ENCODE results near the gene SHMT1.
"Not testable (repeated sequence)": the region's sequence is repeated elsewhere in the genome, so short reads cannot be mapped to it uniquely, and the experiment has no call there.

Gene SHMT1

GRCh38 chr17:18378614-18379013 is 15.3 kb upstream of the SHMT1 start:
- not testable (repeated sequence) for DNase-seq (ENCODE audit: low read depth in 3 of 3, low spot score in 1 of 3)

- DNase-seq (ENCODE audit: low read depth in 3 of 3, low spot score in 1 of 3): no peak
These were observed 14.8 kb upstream of the SHMT1 start for GRCh38 chr17:18378205-18378505.

GRCh38 chr17:18377437-18378204 is 14.3 kb upstream of the SHMT1 start, which contains the start of gene EVPLL:
EVPLL (plus strand) TSS chr17:18377778; CDS start chr17:18380938, 3,160 bp downstream.
- DNase-seq (ENCODE audit: low read depth in 3 of 3, low spot score in 1 of 3): no peak

DNA sequence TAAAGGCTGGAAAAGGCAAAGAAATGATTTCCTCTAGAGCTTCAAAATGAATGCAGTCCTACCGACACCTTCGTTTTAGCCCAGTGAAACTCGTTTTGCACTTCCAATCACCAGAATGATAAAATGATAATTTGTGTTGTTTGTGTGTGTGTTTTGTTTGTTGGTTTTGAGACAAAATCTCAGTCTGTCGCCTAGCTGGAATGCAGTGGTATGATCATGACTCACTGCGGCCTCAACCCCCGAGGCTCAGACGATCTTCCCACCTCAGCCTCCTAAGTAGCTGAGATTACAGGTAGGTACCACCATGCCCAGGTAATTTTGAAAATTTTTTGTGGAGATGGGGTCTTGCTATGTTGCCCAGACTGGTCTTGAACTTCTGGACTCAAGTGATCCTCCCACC is 10.9 kb upstream of the SHMT1 start:
- DNase-seq (ENCODE audit: low read depth in 3 of 3, low spot score in 1 of 3): no peak

DNA sequence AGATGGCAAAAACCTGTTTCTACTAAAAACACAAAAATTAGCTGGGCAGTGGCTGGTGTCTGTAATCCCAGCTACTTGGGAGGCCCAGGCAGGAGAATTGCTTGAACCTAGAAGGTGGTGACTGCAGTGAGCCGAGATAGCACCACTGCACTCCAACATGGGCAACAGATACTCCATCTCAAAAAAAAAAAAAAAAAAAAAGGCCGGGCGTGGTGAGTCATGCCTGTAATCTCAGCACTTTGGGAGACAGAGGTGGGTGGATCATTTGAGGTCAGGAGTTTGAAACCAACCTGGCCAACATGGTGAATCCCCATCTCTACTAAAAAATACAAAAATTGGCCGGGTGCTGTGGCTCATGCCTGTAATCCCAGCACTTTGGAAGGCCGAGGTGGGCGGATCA is 9.8 kb upstream of the SHMT1 start:
- DNase-seq (ENCODE audit: low read depth in 3 of 3, low spot score in 1 of 3): not testable (repeated sequence)

- DNase-seq (ENCODE audit: low read depth in 3 of 3, low spot score in 1 of 3): no peak
These were observed 8.1 kb upstream of the SHMT1 start for GRCh38 chr17:18371455-18371854.

GRCh38 chr17:18370761-18371160 is 7.4 kb upstream of the SHMT1 start:
- no peak for DNase-seq (ENCODE audit: low read depth in 3 of 3, low spot score in 1 of 3)

DNA sequence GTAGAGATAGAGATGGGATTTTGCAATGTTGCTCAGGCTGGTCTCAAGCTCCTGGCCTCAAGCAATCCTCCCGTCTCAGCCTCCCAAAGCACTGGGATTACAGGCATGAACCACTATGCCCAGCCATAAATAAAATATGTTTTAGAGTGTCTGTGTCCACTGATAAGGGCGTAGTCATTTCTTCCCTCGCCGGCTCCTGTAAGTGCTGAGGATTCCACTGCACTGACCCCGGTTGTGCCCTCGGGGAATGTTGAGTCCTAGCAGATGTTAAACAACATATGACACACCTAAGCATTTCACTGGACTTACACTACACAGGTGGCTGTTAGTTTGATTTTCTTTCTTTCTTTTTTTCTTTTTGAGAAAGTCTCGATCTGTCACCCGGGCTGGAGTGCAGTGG is 5.6 kb upstream of the SHMT1 start:
- no peak for DNase-seq (ENCODE audit: low read depth in 3 of 3, low spot score in 1 of 3)

- no peak for DNase-seq (ENCODE audit: low read depth in 3 of 3, low spot score in 1 of 3)
These were observed 816 bp upstream of the SHMT1 start for GRCh38 chr17:18364166-18364565.

DNA sequence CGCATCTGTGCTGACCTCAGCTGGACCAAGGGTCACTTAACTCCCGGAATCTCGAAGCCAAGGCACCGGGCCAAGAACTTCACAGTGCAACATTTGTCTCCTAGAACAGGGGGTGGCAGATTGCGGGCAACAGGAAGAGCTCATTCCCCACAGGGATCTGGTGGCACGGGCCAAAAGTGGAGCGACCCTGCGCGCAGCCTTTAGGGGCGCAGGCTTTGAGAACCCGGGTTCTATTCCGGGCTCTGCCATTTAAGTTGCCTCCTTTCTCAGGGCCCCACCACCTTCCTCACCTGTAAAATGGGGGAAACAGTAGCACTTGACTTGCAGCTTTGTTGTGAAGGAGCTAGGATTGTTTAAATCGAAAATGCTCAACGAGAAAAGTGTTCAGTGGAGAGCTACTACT is 651 bp downstream of the SHMT1 start:
- DNase-seq (ENCODE audit: low read depth in 3 of 3, low spot score in 1 of 3): no peak

GRCh38 chr17:18361837-18362697 is 1.3 kb downstream of the SHMT1 start:
- no peak for DNase-seq (ENCODE audit: low read depth in 3 of 3, low spot score in 1 of 3)

DNA sequence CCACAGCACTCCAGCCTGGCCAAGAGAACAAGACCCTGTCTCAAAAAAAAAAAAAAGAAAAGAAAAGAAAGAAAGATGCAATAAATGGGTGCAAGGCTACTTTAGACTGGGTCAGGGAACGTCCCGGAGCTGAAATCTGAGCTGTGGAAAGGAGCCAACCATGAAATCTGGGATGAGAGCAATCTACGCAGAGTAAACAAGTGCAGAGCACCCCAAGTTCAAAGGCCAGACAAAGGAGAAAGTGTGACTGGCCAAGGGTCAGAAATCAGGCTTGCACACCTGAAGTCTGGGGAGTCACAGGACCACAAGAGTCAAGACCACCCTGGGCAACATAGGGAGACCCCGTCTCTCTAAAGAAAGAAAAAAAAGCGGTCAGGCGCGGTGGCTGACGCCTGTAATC is 2.8 kb downstream of the SHMT1 start:
- DNase-seq (ENCODE audit: low read depth in 3 of 3, low spot score in 1 of 3): no peak

DNA sequence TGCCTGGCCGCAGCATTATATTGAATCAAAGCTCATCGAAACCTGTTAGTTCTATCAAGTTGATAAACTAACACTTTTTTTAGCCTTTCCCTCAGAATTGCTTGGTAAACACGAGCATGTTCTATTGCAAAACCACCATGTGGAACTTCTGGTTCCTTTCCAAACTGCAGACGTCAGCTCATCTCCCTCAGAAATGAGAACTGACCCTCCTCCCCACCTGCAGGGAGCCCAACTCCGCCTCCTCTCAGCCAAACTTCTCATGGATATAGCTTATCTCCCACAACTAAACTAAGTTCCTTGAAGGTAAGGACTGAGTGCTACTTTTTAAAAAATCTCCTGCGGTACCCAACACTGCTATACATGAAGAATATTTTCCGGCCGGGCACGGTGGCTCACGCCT is 6.7 kb downstream of the SHMT1 start:
- DNase-seq (ENCODE audit: low read depth in 3 of 3, low spot score in 1 of 3): no peak

DNA sequence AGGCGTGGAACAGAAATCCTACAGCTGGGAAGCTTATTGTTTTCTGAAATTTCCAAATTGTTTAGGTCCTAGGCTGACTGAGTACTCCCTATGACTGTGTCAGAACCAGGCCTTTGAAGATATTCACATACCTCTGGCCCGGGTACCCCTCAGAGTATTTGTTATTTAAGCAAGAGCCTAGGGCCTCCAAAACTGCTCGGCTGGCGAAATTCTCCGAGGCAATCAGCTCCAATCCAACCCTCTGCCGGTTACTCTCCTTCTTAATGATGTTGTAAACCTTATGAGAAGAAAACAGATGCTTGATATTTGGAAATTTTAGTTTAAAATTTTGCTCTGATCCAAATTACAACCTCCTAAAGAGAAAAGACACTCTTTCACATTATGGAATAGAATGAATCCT is 9.8 kb downstream of the SHMT1 start:
- DNase-seq (ENCODE audit: low read depth in 3 of 3, low spot score in 1 of 3): no peak

GRCh38 chr17:18344021-18344420 is 19.3 kb downstream of the SHMT1 start:
- no peak for DNase-seq (ENCODE audit: low read depth in 3 of 3, low spot score in 1 of 3)

DNA sequence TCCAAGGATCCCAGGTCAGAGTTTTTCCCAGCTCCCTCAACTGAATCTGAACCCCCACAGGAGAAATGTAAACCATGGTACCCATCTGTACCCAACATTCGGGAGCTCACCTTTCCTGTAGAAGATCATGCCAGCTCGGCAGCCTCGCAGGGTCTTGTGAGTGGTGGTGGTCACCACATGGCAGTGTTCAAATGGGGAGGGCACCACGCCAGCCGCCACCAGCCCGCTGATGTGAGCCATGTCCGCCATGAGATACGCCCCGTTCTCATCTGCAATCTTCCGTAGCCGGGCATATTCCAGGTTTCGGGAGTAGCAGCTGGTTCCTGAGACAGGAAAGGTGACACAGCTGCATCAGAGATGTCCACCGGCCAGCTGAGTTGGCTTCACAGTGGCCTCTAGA is 23.4 kb downstream of the SHMT1 start:
- no peak for DNase-seq (ENCODE audit: low read depth in 3 of 3, low spot score in 1 of 3)

DNA sequence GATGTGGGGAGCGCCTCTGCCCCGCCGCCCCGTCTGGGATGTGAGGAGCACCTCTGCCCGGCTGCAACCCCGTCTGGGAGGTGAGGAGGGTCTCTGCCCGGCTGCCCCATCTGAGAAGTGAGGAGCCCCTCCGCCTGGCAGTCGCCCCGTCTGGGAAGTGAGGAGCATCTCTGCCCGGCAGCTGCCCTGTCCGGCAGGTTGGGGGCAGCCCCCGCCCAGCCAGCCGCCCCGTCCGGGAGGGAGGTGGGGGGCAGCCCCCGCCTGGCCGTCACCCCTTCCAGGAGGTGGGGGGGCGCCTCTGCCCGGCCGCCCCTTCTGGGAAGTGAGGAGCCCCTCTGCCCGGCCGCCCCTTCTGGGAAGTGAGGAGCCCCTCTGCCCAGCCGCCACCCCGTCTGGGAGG is 25.2 kb downstream of the SHMT1 start:
- not testable (repeated sequence) for DNase-seq (ENCODE audit: low read depth in 3 of 3, low spot score in 1 of 3)

- no peak for DNase-seq (ENCODE audit: low read depth in 3 of 3, low spot score in 1 of 3)
These were observed 30.4 kb downstream of the SHMT1 start for GRCh38 chr17:18332909-18333489.

DNA sequence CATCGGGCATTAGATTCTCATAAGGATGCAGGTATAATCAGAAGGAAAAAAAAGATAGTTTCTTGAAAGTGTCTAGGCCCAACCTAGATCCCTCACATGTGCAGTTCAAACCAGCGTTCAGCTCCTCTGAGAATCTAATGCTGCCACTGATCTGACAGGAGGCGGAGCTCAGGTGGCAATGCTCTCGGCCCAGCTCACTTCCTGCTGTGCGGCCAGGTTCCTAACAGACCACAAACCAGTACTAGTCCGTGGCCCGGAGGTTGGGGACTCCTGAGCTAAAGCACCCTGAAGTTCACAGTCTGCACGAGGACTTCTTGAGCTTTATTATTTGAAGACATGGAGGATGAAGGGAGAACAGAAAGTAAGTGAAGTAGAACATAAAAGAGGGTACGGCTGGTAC is 31.5 kb downstream of the SHMT1 start:
- no peak for DNase-seq (ENCODE audit: low read depth in 3 of 3, low spot score in 1 of 3)

GRCh38 chr17:18328643-18329204 is 34.6 kb downstream of the SHMT1 start:
- no peak for DNase-seq (ENCODE audit: low read depth in 3 of 3, low spot score in 1 of 3)

GRCh38 chr17:18327556-18327955 is 35.8 kb downstream of the SHMT1 start:
- DNase-seq (ENCODE audit: low read depth in 3 of 3, low spot score in 1 of 3): no peak

GRCh38 chr17:18327093-18327492 is 36.3 kb downstream of the SHMT1 start:
- no peak for DNase-seq (ENCODE audit: low read depth in 3 of 3, low spot score in 1 of 3)

All from stimulated activated CD4-positive, alpha-beta T cell treated with anti-CD3 and anti-CD28 coated beads, TNF-alpha, amount 100 ng/mL, for 1 hour (primary cell).